GM23338 (cell line): Measurements from ENCODE around the gene GPR3. TPM values are rescaled to one million over a fixed set of nuclear protein-coding genes. Genes with fewer than 3 reads are reported as not detected.

Source experiments
- ATAC-seq: fragments of 200-7000 bp; cut with Tn5 transposase; 3 replicates; pipeline ENCODE4 v1.9.1; 2020
- DNase-seq: peaks from one replicate; pipeline ENCODE4 v3.0.0-alpha.2; 2015; ENCODE audit warnings: low spot score
- H2AFZ ChIP-seq: fragments of 200-600 bp; sonication (generic); 2 replicates; pipeline ENCODE4 v1.8.0; 2016; ENCODE audit warnings: antibody characterized with exemption, mild to moderate bottlenecking, moderate library complexity
- H3F3A ChIP-seq: fragments of 200-600 bp; sonication (generic); replicated peaks from 2 replicates; pipeline ENCODE4 v1.8.0; 2017; ENCODE audit warnings: antibody characterized with exemption, mixed run types, low read depth
- H3K27ac ChIP-seq: fragments of 200-600 bp; sonication (generic); 2 replicates; pipeline ENCODE4 v1.6.1; 2016; ENCODE audit warnings: low read depth
- H3K27me3 ChIP-seq: fragments of 200-600 bp; sonication (generic); 2 replicates; pipeline ENCODE4 v1.8.0; 2016; ENCODE audit warnings: mild to moderate bottlenecking, mixed run types, moderate library complexity; ENCODE audit not compliant: insufficient read depth
- H3K36me3 ChIP-seq: fragments of 200-600 bp; sonication (generic); 2 replicates; pipeline ENCODE4 v1.8.0; 2016; ENCODE audit warnings: mild to moderate bottlenecking; ENCODE audit not compliant: insufficient read depth
- H3K4me1 ChIP-seq: fragments of 200-600 bp; sonication (generic); 2 replicates; pipeline ENCODE4 v1.8.0; 2016; ENCODE audit warnings: mild to moderate bottlenecking, moderate library complexity; ENCODE audit not compliant: insufficient read depth
- H3K4me2 ChIP-seq: fragments of 200-600 bp; sonication (generic); 2 replicates; pipeline ENCODE4 v1.7.1; 2017; ENCODE audit warnings: mixed run types
- H3K4me3 ChIP-seq: fragments of 200-600 bp; sonication (generic); 2 replicates; pipeline ENCODE4 v1.6.1; 2016; ENCODE audit warnings: mixed run types
- H3K79me2 ChIP-seq: fragments of 200-600 bp; sonication (generic); replicated peaks from 2 replicates; pipeline ENCODE4 v1.8.0; 2017; ENCODE audit warnings: mild to moderate bottlenecking; ENCODE audit not compliant: insufficient read depth
- H3K9me2 ChIP-seq: fragments of 200-600 bp; sonication (generic); 2 replicates; pipeline ENCODE4 v1.8.0; 2017; ENCODE audit not compliant: insufficient read depth
- H4K20me1 ChIP-seq: fragments of 200-600 bp; sonication (generic); replicated peaks from 2 replicates; pipeline ENCODE4 v1.8.0; 2017; ENCODE audit warnings: mild to moderate bottlenecking; ENCODE audit not compliant: insufficient read depth
- H3K27ac Mint-ChIP-seq: 2 replicates; pipeline ENCODE4 v1.8.0; 2020; ENCODE audit warnings: inconsistent platforms, mild to moderate bottlenecking, moderate library complexity, mixed read lengths
- H3K27me3 Mint-ChIP-seq: 3 replicates; pipeline ENCODE4 v1.8.0; 2022; ENCODE audit warnings: low read depth, mild to moderate bottlenecking, moderate library complexity, mixed read lengths, inconsistent platforms; ENCODE audit not compliant: insufficient read depth, poor library complexity
- H3K36me3 Mint-ChIP-seq: 3 replicates; pipeline ENCODE4 v1.8.0; 2021; ENCODE audit warnings: low read depth, mild to moderate bottlenecking, inconsistent platforms, moderate library complexity, mixed read lengths
- H3K4me1 Mint-ChIP-seq: 3 replicates; pipeline ENCODE4 v1.8.0; 2020; ENCODE audit warnings: mild to moderate bottlenecking, inconsistent platforms, mixed read lengths
- H3K4me3 Mint-ChIP-seq: 3 replicates; pipeline ENCODE4 v1.8.0; 2021; ENCODE audit warnings: moderate library complexity, mild to moderate bottlenecking, inconsistent platforms, mixed read lengths
- H3K9me3 Mint-ChIP-seq: 3 replicates; pipeline ENCODE4 v1.8.0; 2020; ENCODE audit warnings: moderate library complexity, mild to moderate bottlenecking, inconsistent platforms, mixed read lengths
- CREB1 ChIP-seq: fragments of 250-450 bp; sonication (Bioruptor Pico); IDR thresholded peaks from 2 replicates; pipeline ENCODE4 v1.5.0; 2020; ENCODE audit warnings: low read depth, mild to moderate bottlenecking, moderate library complexity
- EZH2 ChIP-seq: fragments of 200-600 bp; sonication (generic); IDR thresholded peaks from one replicate; pipeline ENCODE4 v1.8.0; 2017; ENCODE audit warnings: antibody characterized with exemption, mild to moderate bottlenecking, low read depth; ENCODE audit not compliant: unreplicated experiment
- NANOG ChIP-seq: IDR thresholded peaks from 2 replicates; pipeline ENCODE4 v1.6.1; 2016; ENCODE audit warnings: antibody characterized with exemption, borderline replicate concordance
- POLR2AphosphoS5 ChIP-seq: IDR thresholded peaks from 2 replicates; pipeline ENCODE4 v1.6.1; 2016; ENCODE audit warnings: antibody characterized with exemption, low read depth
- STAT1 ChIP-seq: IDR thresholded peaks from one replicate; pipeline ENCODE4 v1.6.1; 2016; ENCODE audit warnings: antibody characterized with exemption; ENCODE audit not compliant: unreplicated experiment
- ZNF114 ChIP-seq: fragments of 250-450 bp; sonication (Bioruptor Pico); IDR thresholded peaks from 2 replicates; pipeline ENCODE4 v1.5.0; 2020; ENCODE audit warnings: mild to moderate bottlenecking, moderate library complexity
- ZNF331 ChIP-seq: fragments of 250-450 bp; sonication (Bioruptor Pico); IDR thresholded peaks from 2 replicates; pipeline ENCODE4 v1.5.0; 2020; ENCODE audit warnings: low read depth, mild to moderate bottlenecking, moderate library complexity
- ZNF462 ChIP-seq: fragments of 250-450 bp; sonication (Bioruptor Pico); IDR thresholded peaks from 2 replicates; pipeline ENCODE4 v1.5.0; 2020; ENCODE audit warnings: mild to moderate bottlenecking, moderate library complexity
- polyA plus RNA-seq: library from polyadenylated mRNA; unstranded; fragments of >200 nt; fragmentation: Nextera tagmentation; extraction: Ambion mirVana; gene quantifications from 2 replicates; pipeline ENCODE4 v1.2.1, GENCODE V29; 2016
- total RNA-seq: library from RNA; depleted of rRNA; stranded (reverse); fragments of >200 nt; shearing (Covaris generic); gene quantifications from 2 replicates; pipeline ENCODE4 v1.2.3, GENCODE V29; 2014
- TF ChIP-seq, protein P1 (sequence below), 2 experiments: fragments of 200-600 bp in 1 of 2; sonication (generic) in 1 of 2; conservative IDR thresholded peaks; 2 replicates each; pipeline versions ENCODE4 v1.5.1 to v1.6.1; 2016 to 2017; ENCODE audit warnings: antibody characterized with exemption in 2 of 2, low read depth in 2 of 2, mild to moderate bottlenecking in 2 of 2, moderate library complexity in 1 of 2
- TF ChIP-seq, protein P2 (sequence below): IDR thresholded peaks from one replicate; pipeline ENCODE4 v1.6.1; 2018; ENCODE audit warnings: antibody characterized with exemption; ENCODE audit not compliant: unreplicated experiment

Gene GPR3
- total and polyA plus RNA-seq, 2 experiments from 2014 or later = 5.9 to 9.1 TPM

GRCh38 chr1:27397110-27397509, 4.7 kb downstream of the GPR3 start (continued):
- TF ChIP-seq ZNF462 (CRISPR knock-in tag) (no peak), EZH2 (no peak), ZNF331 (CRISPR knock-in tag) (no peak), CREB1 (CRISPR knock-in tag) (no peak)
- TF ChIP-seq, protein P1, sequence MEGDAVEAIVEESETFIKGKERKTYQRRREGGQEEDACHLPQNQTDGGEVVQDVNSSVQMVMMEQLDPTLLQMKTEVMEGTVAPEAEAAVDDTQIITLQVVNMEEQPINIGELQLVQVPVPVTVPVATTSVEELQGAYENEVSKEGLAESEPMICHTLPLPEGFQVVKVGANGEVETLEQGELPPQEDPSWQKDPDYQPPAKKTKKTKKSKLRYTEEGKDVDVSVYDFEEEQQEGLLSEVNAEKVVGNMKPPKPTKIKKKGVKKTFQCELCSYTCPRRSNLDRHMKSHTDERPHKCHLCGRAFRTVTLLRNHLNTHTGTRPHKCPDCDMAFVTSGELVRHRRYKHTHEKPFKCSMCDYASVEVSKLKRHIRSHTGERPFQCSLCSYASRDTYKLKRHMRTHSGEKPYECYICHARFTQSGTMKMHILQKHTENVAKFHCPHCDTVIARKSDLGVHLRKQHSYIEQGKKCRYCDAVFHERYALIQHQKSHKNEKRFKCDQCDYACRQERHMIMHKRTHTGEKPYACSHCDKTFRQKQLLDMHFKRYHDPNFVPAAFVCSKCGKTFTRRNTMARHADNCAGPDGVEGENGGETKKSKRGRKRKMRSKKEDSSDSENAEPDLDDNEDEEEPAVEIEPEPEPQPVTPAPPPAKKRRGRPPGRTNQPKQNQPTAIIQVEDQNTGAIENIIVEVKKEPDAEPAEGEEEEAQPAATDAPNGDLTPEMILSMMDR (conservative IDR thresholded peaks at IDR 0.05; ENCODE audit: low read depth in 2 of 2) = no peak

GRCh38 chr1:27397749-27398148, 5.3 kb downstream of the GPR3 start:
- no peaks in the 10 kb centered on the region for H3K27me3 ChIP-seq
- no peak overlapping the region for H3K4me3 ChIP-seq
- no peaks in the 10 kb centered on the region for H3K79me2 ChIP-seq
- H3K4me2 ChIP-seq = peak overlapping the region; percentile 20; the same call in 1 of the 2 replicates
- Mint-ChIP-seq H3K27ac (peak overlapping the region; percentile 75; the same call in 1 of the 2 replicates), H3K36me3 (peaks cover 5% of the 10 kb centered on the region; the same call in 1 of the 3 replicates), H3K9me3 (no peaks in the 10 kb centered on the region), H3K27me3 (peaks cover 27% of the 10 kb centered on the region), H3K4me3 (no peak overlapping the region), H3K4me1 (peaks cover 45% of the 10 kb centered on the region)
- TF ChIP-seq ZNF331 (CRISPR knock-in tag) = no peak
- TF ChIP-seq STAT1 = no peak
- no peak for TF ChIP-seq NANOG
- TF ChIP-seq, protein P2, sequence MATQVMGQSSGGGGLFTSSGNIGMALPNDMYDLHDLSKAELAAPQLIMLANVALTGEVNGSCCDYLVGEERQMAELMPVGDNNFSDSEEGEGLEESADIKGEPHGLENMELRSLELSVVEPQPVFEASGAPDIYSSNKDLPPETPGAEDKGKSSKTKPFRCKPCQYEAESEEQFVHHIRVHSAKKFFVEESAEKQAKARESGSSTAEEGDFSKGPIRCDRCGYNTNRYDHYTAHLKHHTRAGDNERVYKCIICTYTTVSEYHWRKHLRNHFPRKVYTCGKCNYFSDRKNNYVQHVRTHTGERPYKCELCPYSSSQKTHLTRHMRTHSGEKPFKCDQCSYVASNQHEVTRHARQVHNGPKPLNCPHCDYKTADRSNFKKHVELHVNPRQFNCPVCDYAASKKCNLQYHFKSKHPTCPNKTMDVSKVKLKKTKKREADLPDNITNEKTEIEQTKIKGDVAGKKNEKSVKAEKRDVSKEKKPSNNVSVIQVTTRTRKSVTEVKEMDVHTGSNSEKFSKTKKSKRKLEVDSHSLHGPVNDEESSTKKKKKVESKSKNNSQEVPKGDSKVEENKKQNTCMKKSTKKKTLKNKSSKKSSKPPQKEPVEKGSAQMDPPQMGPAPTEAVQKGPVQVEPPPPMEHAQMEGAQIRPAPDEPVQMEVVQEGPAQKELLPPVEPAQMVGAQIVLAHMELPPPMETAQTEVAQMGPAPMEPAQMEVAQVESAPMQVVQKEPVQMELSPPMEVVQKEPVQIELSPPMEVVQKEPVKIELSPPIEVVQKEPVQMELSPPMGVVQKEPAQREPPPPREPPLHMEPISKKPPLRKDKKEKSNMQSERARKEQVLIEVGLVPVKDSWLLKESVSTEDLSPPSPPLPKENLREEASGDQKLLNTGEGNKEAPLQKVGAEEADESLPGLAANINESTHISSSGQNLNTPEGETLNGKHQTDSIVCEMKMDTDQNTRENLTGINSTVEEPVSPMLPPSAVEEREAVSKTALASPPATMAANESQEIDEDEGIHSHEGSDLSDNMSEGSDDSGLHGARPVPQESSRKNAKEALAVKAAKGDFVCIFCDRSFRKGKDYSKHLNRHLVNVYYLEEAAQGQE = no peak
- TF ChIP-seq CREB1 (CRISPR knock-in tag) = no peak
- no peak for TF ChIP-seq POLR2AphosphoS5
- no peak for TF ChIP-seq ZNF114 (CRISPR knock-in tag)
- TF ChIP-seq, protein P1 (conservative IDR thresholded peaks at IDR 0.05; ENCODE audit: low read depth in 2 of 2) = no peak
- no peak overlapping the region for H2AFZ ChIP-seq
- peaks cover 11% of the 10 kb centered on the region; the same call in 1 of the 2 replicates for H3F3A ChIP-seq
- no peaks in the 10 kb centered on the region for H3K9me2 ChIP-seq
- H3K27ac ChIP-seq = no peak overlapping the region
- H3K36me3 ChIP-seq = no peaks in the 10 kb centered on the region
- ATAC-seq (peak; percentile 6), DNase-seq (peak; percentile 72)
- H4K20me1 ChIP-seq = no peaks in the 10 kb centered on the region
- H3K4me1 ChIP-seq = peaks cover 26% of the 10 kb centered on the region
